Keratinocyte (primary cell): ENCODE data around the gene CCDC186. TPM values are rescaled to one million over a fixed set of nuclear protein-coding genes. Genes with fewer than 3 reads are reported as not detected.

Experiments
- DNase-seq: peaks from one replicate; pipeline ENCODE4 v3.0.0-alpha.2; 2011; ENCODE audit warnings: low read depth, missing footprints, low spot score
- FAIRE-seq: peaks from 2 replicates; lab custom pipeline; 2011; peaks lifted over from hg19 to GRCh38; lab: Jason Lieb, UNC
- H2AFZ ChIP-seq: 2 replicates; pipeline ENCODE4 v1.6.0; 2012; ENCODE audit warnings: low read length, control low read depth, inconsistent platforms; ENCODE audit not compliant: control insufficient read depth
- H3K27ac ChIP-seq: 2 replicates; pipeline ENCODE4 v1.5.1; 2011; ENCODE audit warnings: low read length; ENCODE audit not compliant: control insufficient read depth, insufficient read depth
- H3K27me3 ChIP-seq: 3 replicates; pipeline ENCODE4 v1.6.0; 2011; ENCODE audit warnings: low read length; ENCODE audit not compliant: control insufficient read depth, insufficient read depth; ENCODE audit errors: extremely low read depth
- H3K36me3 ChIP-seq, 2 experiments: 2 replicates in 1 of 2; 3 replicates in 1 of 2; pipeline ENCODE4 v1.5.1; 2011; ENCODE audit warnings: low read length in 2 of 2, mild to moderate bottlenecking in 1 of 2; ENCODE audit not compliant: control insufficient read depth in 2 of 2, insufficient read depth in 2 of 2; ENCODE audit errors: extremely low read depth in 1 of 2
- H3K4me1 ChIP-seq: 3 replicates; pipeline ENCODE4 v1.5.1; 2011; ENCODE audit warnings: low read length; ENCODE audit not compliant: control insufficient read depth, insufficient read depth; ENCODE audit errors: extremely low read depth
- H3K4me2 ChIP-seq: 3 replicates; pipeline ENCODE4 v1.6.0; 2011; ENCODE audit warnings: low read depth, low read length; ENCODE audit not compliant: control insufficient read depth, insufficient read depth; ENCODE audit errors: extremely low read depth
- H3K4me3 ChIP-seq, 3 experiments: fragments of 200-600 bp in 1 of 3; sonication (generic) in 1 of 3; 2 replicates in 2 of 3; 3 replicates in 1 of 3; pipeline ENCODE4 v1.5.1; 2011 to 2016; ENCODE audit warnings: low read length in 3 of 3, mild to moderate bottlenecking in 3 of 3, control low read depth in 2 of 3, inconsistent platforms in 1 of 3, low read depth in 1 of 3, mixed read lengths in 1 of 3, mixed run types in 1 of 3, moderate library complexity in 1 of 3; ENCODE audit not compliant: control insufficient read depth in 2 of 3, insufficient read depth in 2 of 3; ENCODE audit errors: extremely low read depth in 1 of 3
- H3K79me2 ChIP-seq: 2 replicates; pipeline ENCODE4 v1.6.0; 2012; ENCODE audit warnings: low read length; ENCODE audit not compliant: control insufficient read depth, insufficient read depth
- H3K9ac ChIP-seq: 3 replicates; pipeline ENCODE4 v1.6.0; 2011; ENCODE audit warnings: low read length; ENCODE audit not compliant: control insufficient read depth, insufficient read depth; ENCODE audit errors: extremely low read depth
- H3K9me1 ChIP-seq: 3 replicates; pipeline ENCODE4 v1.6.0; 2011; ENCODE audit warnings: low read length; ENCODE audit not compliant: control insufficient read depth, insufficient read depth; ENCODE audit errors: extremely low read depth
- H3K9me3 ChIP-seq: 2 replicates; pipeline ENCODE4 v1.5.1; 2012; ENCODE audit warnings: low read depth, low read length; ENCODE audit not compliant: control insufficient read depth
- H4K20me1 ChIP-seq: 3 replicates; pipeline ENCODE4 v1.6.0; 2011; ENCODE audit warnings: low read length; ENCODE audit not compliant: control insufficient read depth, insufficient read depth; ENCODE audit errors: extremely low read depth
- EZH2 ChIP-seq: IDR thresholded peaks from one replicate; pipeline ENCODE4 v1.6.1; 2012; ENCODE audit warnings: inconsistent platforms, mild to moderate bottlenecking, low read length, moderate library complexity
- dilution Hi-C: fragments of 300-500 bp; cut with MboI; formaldehyde crosslinking; loops from one replicate; pipeline ENCODE4 v1.7.0; 2020; ENCODE audit warnings: low sequenced_read_pairs; ENCODE audit not compliant: extremely low pct_ligation_motif_present
- polyA plus RNA-seq, 5 experiments: library from polyadenylated mRNA; depleted of rRNA in 3 of 5; stranded (reverse) in 3 of 5; stranded (forward) in 1 of 5; unstranded in 1 of 5; fragments of >200 nt; gene quantifications; 1 replicate in 1 of 5; 2 replicates in 3 of 5; 3 replicates in 1 of 5; pipeline versions ENCODE4 v1.2.1 to v1.2.3, GENCODE V29; 2011 to 2012; ENCODE audit warnings: missing spikeins in 2 of 5, low read depth in 1 of 5, low replicate concordance in 1 of 5
- TF ChIP-seq, protein P1 (sequence below), 3 experiments: IDR thresholded peaks in 1 of 3; conservative IDR thresholded peaks in 1 of 3; optimal IDR thresholded peaks in 1 of 3; 2 replicates in 2 of 3; 3 replicates in 1 of 3; pipeline versions ENCODE3 to v1.5.1; 2011; ENCODE audit warnings: low read length in 3 of 3, mild to moderate bottlenecking in 3 of 3, moderate library complexity in 2 of 3, control low read depth in 1 of 3, inconsistent platforms in 1 of 3; ENCODE audit not compliant: insufficient read depth in 2 of 3; ENCODE audit errors: extremely low read depth in 1 of 3

CCDC186 gene
- polyA plus RNA-seq, 1 donor (not counting 4 experiments of a cell fraction or from before 2014, with no cell fraction given) = 13.0 TPM

GRCh38 chr10:114175667-114176066 is 1.7 kb upstream of the CCDC186 start:
- H3K27me3 ChIP-seq = no peaks in the 10 kb centered on the region
- dilution Hi-C loops = no loop called here
- no peaks in the 10 kb centered on the region for H3K36me3 ChIP-seq

GRCh38 chr10:114174695-114175188 is 739 bp upstream of the CCDC186 start:
- no peaks in the 10 kb centered on the region for H3K9me1 ChIP-seq
- no peaks in the 10 kb centered on the region for H3K27me3 ChIP-seq
- H3K27ac ChIP-seq = peak overlapping the region; percentile 94
- peak overlapping the region; percentile 80 for H3K4me2 ChIP-seq
- H3K36me3 ChIP-seq = no peaks in the 10 kb centered on the region
- H3K4me1 ChIP-seq = peaks cover 6% of the 10 kb centered on the region
- peak overlapping the region; percentile 89 for H2AFZ ChIP-seq
- peaks cover 42% of the 10 kb centered on the region for H3K79me2 ChIP-seq
- peak overlapping the region; percentile 86 to 100 (median 89) for H3K4me3 ChIP-seq
- H3K9me3 ChIP-seq = no peaks in the 10 kb centered on the region
- peak overlapping the region; percentile 99 for H3K9ac ChIP-seq
- peak; percentile 62 for FAIRE-seq
- DNase-seq = no peak
- no peak for TF ChIP-seq EZH2
- TF ChIP-seq, protein P1, sequence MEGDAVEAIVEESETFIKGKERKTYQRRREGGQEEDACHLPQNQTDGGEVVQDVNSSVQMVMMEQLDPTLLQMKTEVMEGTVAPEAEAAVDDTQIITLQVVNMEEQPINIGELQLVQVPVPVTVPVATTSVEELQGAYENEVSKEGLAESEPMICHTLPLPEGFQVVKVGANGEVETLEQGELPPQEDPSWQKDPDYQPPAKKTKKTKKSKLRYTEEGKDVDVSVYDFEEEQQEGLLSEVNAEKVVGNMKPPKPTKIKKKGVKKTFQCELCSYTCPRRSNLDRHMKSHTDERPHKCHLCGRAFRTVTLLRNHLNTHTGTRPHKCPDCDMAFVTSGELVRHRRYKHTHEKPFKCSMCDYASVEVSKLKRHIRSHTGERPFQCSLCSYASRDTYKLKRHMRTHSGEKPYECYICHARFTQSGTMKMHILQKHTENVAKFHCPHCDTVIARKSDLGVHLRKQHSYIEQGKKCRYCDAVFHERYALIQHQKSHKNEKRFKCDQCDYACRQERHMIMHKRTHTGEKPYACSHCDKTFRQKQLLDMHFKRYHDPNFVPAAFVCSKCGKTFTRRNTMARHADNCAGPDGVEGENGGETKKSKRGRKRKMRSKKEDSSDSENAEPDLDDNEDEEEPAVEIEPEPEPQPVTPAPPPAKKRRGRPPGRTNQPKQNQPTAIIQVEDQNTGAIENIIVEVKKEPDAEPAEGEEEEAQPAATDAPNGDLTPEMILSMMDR (optimal IDR thresholded peaks at IDR 0.05 in 1 of 3, IDR thresholded peaks at IDR 0.05 in 1 of 3, conservative IDR thresholded peaks at IDR 0.05 in 1 of 3; ENCODE audit: extremely low read depth in 1 of 3, insufficient read depth in 2 of 3, low read length in 3 of 3) = no peak
- H4K20me1 ChIP-seq = no peaks in the 10 kb centered on the region
- dilution Hi-C loops = no loop called here

More at GRCh38 chr10:114175667-114176066, 1.7 kb upstream of the CCDC186 start:
- no peak overlapping the region for H3K4me3 ChIP-seq
- H3K79me2 ChIP-seq = peaks cover 33% of the 10 kb centered on the region
- no peak overlapping the region for H2AFZ ChIP-seq
- DNase-seq (no peak), FAIRE-seq (no peak)
- H3K9ac ChIP-seq = no peak overlapping the region
- no peaks in the 10 kb centered on the region for H4K20me1 ChIP-seq
- peaks cover 6% of the 10 kb centered on the region for H3K4me1 ChIP-seq
- TF ChIP-seq, protein P1 (optimal IDR thresholded peaks at IDR 0.05 in 1 of 3, IDR thresholded peaks at IDR 0.05 in 1 of 3, conservative IDR thresholded peaks at IDR 0.05 in 1 of 3; ENCODE audit: extremely low read depth in 1 of 3, insufficient read depth in 2 of 3, low read length in 3 of 3) = no peak
- no peak for TF ChIP-seq EZH2
- no peaks in the 10 kb centered on the region for H3K9me3 ChIP-seq
- no peak overlapping the region for H3K27ac ChIP-seq
- H3K4me2 ChIP-seq = no peak overlapping the region
- no peaks in the 10 kb centered on the region for H3K9me1 ChIP-seq
